Measurements from ENCODE around the gene MAPK14. TPM values are rescaled to one million over a fixed set of nuclear protein-coding genes. Genes with fewer than 3 reads are reported as not detected.

MAPK14 gene
- total and polyA plus RNA-seq, 2 donors (not counting 3 experiments of a cell fraction or from before 2014, with no cell fraction given) = 33.3 to 54.1 TPM

DNA sequence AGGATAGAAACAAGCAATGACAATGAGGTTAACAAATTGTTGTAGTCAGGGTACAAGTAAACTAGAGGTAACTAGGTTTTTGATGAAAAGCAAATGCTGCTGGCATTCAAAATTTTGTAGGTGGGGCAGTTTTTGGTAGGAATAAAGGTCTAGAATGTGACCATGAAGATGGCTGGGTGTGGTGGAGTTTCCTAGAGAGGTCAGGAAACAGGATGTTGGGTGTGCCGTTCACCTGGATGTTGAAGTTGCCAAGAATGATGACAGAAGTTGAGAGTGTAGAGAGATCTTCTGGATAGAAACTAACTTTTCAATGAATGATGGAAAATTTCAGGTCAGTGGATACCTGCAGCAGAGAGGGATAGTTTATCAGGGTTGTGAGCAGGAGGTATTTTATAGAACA, 22.7 kb downstream of the MAPK14 start:
- no peaks in the 10 kb centered on the region for H3K4me1 ChIP-seq (ENCODE audit: control insufficient read depth, extremely low read depth, insufficient read depth, low read length)
- peaks cover 0 to 2% of the 10 kb centered on the region in 2 experiments for H3K36me3 ChIP-seq (ENCODE audit: control insufficient read depth in 2 of 2, extremely low read depth in 1 of 2, insufficient read depth in 2 of 2, low read length in 2 of 2)
- H2AFZ ChIP-seq (ENCODE audit: low read depth, low read length) = no peak overlapping the region
- no peak overlapping the region for H3K4me2 ChIP-seq (ENCODE audit: insufficient read depth, low read length)
- CTCF ChIA-PET = no interaction called here
- peaks cover 9% of the 10 kb centered on the region for H4K20me1 ChIP-seq (replicated peaks; ENCODE audit: control insufficient read depth, extremely low read depth, insufficient read depth, low read length)
- no peaks in the 10 kb centered on the region for H3K9me3 ChIP-seq (replicated peaks; ENCODE audit: control insufficient read depth, insufficient read depth, low read length)
- dilution Hi-C loops (cut with MboI; ENCODE audit: extremely low pct_ligation_motif_present, low sequenced_read_pairs) = no loop called here
- DNase-seq (ENCODE audit: low read depth, low spot score) = no peak
- no peak overlapping the region for H3K4me3 ChIP-seq (replicated peaks in 1 of 3; ENCODE audit: insufficient read depth in 1 of 3, low read depth in 1 of 3, low read length in 3 of 3)
- TF ChIP-seq, protein P1, sequence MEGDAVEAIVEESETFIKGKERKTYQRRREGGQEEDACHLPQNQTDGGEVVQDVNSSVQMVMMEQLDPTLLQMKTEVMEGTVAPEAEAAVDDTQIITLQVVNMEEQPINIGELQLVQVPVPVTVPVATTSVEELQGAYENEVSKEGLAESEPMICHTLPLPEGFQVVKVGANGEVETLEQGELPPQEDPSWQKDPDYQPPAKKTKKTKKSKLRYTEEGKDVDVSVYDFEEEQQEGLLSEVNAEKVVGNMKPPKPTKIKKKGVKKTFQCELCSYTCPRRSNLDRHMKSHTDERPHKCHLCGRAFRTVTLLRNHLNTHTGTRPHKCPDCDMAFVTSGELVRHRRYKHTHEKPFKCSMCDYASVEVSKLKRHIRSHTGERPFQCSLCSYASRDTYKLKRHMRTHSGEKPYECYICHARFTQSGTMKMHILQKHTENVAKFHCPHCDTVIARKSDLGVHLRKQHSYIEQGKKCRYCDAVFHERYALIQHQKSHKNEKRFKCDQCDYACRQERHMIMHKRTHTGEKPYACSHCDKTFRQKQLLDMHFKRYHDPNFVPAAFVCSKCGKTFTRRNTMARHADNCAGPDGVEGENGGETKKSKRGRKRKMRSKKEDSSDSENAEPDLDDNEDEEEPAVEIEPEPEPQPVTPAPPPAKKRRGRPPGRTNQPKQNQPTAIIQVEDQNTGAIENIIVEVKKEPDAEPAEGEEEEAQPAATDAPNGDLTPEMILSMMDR (IDR thresholded peaks at IDR 0.05; ENCODE audit: extremely low read depth in 1 of 2, insufficient read depth in 1 of 2, low read depth in 1 of 2, low read length in 2 of 2) = no peak
- TF ChIP-seq FOS (IDR thresholded peaks at IDR 0.05; ENCODE audit: borderline replicate concordance, insufficient read depth, low read length) (no peak), GATA2 (IDR thresholded peaks at IDR 0.05; ENCODE audit: insufficient read depth, insufficient read length, low read depth, low read length) (no peak)
- BruUV-seq (replicated peaks) = no TSS peak
- FAIRE-seq = no peak
- no peaks in the 10 kb centered on the region for H3K27me3 ChIP-seq (ENCODE audit: control insufficient read depth in 2 of 2, insufficient read depth in 2 of 2, low read length in 2 of 2)
- peaks cover 86% of the 10 kb centered on the region for H3K79me2 ChIP-seq (ENCODE audit: control insufficient read depth, insufficient read depth, low read length)
- intact Hi-C loops (cut with micrococcal nuclease) = no loop called here
- no peaks in the 10 kb centered on the region for H3K9me1 ChIP-seq (replicated peaks; ENCODE audit: control insufficient read depth, extremely low read depth, insufficient read depth, low read length)
- H3K27ac ChIP-seq (ENCODE audit: insufficient read depth, low read depth, low read length) = no peak overlapping the region
- no peak overlapping the region for H3K9ac ChIP-seq (replicated peaks; ENCODE audit: extremely low read depth, insufficient read depth, low read length)
- POLR2A ChIA-PET = no interaction called here

DNA sequence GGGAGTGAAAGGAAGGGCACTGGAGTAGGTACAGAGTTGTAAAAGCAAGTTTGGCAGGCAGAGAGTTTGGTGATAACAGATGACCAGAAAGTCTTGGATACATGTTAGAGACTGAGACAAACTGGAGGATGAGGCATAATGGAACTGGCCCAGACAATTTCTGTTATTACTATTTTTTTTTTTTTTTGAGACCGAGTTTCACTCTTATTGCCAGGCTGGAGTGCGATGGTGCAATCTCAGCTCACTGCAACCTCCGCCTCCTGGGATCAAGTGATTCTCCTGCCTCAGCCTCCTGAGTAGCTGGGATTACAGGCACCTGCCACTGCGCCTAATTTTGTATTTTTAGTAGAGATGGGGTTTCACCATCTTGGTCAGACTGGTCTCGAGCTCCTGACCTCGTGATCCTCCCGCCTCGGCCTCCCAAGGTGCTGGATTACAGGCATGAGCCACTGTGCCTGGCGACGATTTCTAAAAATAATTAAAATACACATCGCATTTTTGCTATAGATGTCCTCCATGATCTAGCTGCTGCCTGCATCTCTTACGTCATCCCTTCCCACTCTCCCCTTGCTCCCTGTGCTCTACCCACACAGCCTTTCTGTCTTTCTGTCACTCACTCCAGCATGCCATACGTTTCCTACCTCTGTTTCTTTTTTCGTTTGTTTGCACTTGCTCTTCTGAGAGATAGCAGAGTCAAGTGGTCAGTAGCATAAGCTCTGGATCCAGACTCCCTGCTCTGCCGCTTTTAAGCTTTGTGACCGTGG, 23.5 kb downstream of the MAPK14 start:
- H3K9me1 ChIP-seq (replicated peaks; ENCODE audit: control insufficient read depth, extremely low read depth, insufficient read depth, low read length) = no peaks in the 10 kb centered on the region
- FAIRE-seq = no peak
- POLR2A ChIA-PET = no interaction called here
- no peaks in the 10 kb centered on the region for H3K4me1 ChIP-seq (ENCODE audit: control insufficient read depth, extremely low read depth, insufficient read depth, low read length)
- H3K36me3 ChIP-seq (ENCODE audit: control insufficient read depth in 2 of 2, extremely low read depth in 1 of 2, insufficient read depth in 2 of 2, low read length in 2 of 2) = peaks cover 0 to 5% of the 10 kb centered on the region in 2 experiments
- H3K9ac ChIP-seq (replicated peaks; ENCODE audit: extremely low read depth, insufficient read depth, low read length) = no peak overlapping the region
- BruUV-seq (replicated peaks) = no TSS peak
- CTCF ChIA-PET = interaction anchor here (0.7 to 2.2 kb wide), 4 partner anchors 8 to 16 kb away, joined by 3 to 9 read pairs (median 4); no protein-coding TSS in a partner anchor
- dilution Hi-C loops (cut with MboI; ENCODE audit: extremely low pct_ligation_motif_present, low sequenced_read_pairs) (no loop called here), intact Hi-C loops (cut with micrococcal nuclease) (no loop called here)
- no peak overlapping the region for H3K4me2 ChIP-seq (ENCODE audit: insufficient read depth, low read length)
- peaks cover 86% of the 10 kb centered on the region for H3K79me2 ChIP-seq (ENCODE audit: control insufficient read depth, insufficient read depth, low read length)
- H4K20me1 ChIP-seq (replicated peaks; ENCODE audit: control insufficient read depth, extremely low read depth, insufficient read depth, low read length) = peaks cover 9% of the 10 kb centered on the region
- no peaks in the 10 kb centered on the region for H3K9me3 ChIP-seq (replicated peaks; ENCODE audit: control insufficient read depth, insufficient read depth, low read length)
- H2AFZ ChIP-seq (ENCODE audit: low read depth, low read length) = no peak overlapping the region
- TF ChIP-seq, protein P2, sequence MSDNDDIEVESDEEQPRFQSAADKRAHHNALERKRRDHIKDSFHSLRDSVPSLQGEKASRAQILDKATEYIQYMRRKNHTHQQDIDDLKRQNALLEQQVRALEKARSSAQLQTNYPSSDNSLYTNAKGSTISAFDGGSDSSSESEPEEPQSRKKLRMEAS (IDR thresholded peaks at IDR 0.05; ENCODE audit: insufficient read depth, insufficient read length) = no peak
- no peak for TF ChIP-seq GATA2 (IDR thresholded peaks at IDR 0.05; ENCODE audit: insufficient read depth, insufficient read length, low read depth, low read length)
- no peak overlapping the region for H3K27ac ChIP-seq (ENCODE audit: insufficient read depth, low read depth, low read length)
- H3K4me3 ChIP-seq (replicated peaks in 1 of 3; ENCODE audit: insufficient read depth in 1 of 3, low read depth in 1 of 3, low read length in 3 of 3) = no peak overlapping the region
- no peaks in the 10 kb centered on the region for H3K27me3 ChIP-seq (ENCODE audit: control insufficient read depth in 2 of 2, insufficient read depth in 2 of 2, low read length in 2 of 2)
- DNase-seq (ENCODE audit: low read depth, low spot score) = no peak
